Chondrocyte (in vitro differentiated cells): ENCODE measurements around the gene NFIA. TPM values are rescaled to one million over a fixed set of nuclear protein-coding genes. Genes with fewer than 3 reads are reported as not detected.

Experiments
- DNase-seq: peaks from one replicate; pipeline ENCODE4 v3.0.0; 2021; ENCODE audit warnings: mixed read lengths, low spot score
- H3K27ac Mint-ChIP-seq: one replicate; pipeline ENCODE4 v1.8.0; 2021; ENCODE audit warnings: mild to moderate bottlenecking, moderate library complexity, mixed read lengths; ENCODE audit not compliant: unreplicated experiment
- H3K27me3 Mint-ChIP-seq: 2 replicates; pipeline ENCODE4 v1.8.0; 2021; ENCODE audit warnings: low read depth, mixed read lengths
- H3K36me3 Mint-ChIP-seq: 2 replicates; pipeline ENCODE4 v1.8.0; 2021; ENCODE audit warnings: low read depth, mixed read lengths
- H3K4me1 Mint-ChIP-seq: 2 replicates; pipeline ENCODE4 v1.8.0; 2021; ENCODE audit warnings: low read depth, mild to moderate bottlenecking, mixed read lengths
- H3K4me3 Mint-ChIP-seq: one replicate; pipeline ENCODE4 v1.8.0; 2021; ENCODE audit warnings: mild to moderate bottlenecking, moderate library complexity, mixed read lengths; ENCODE audit not compliant: unreplicated experiment
- H3K9me3 Mint-ChIP-seq: 2 replicates; pipeline ENCODE4 v1.8.0; 2021; ENCODE audit warnings: low read depth, mixed read lengths
- CTCF ChIP-seq: fragments of 200-600 bp; sonication (generic); IDR thresholded peaks from 2 replicates; pipeline ENCODE4 v1.5.0; 2021; ENCODE audit warnings: antibody characterized with exemption, mild to moderate bottlenecking, moderate library complexity
- total RNA-seq: library from RNA; stranded (reverse); gene quantifications from 3 replicates; pipeline ENCODE4 v1.2.1, GENCODE V29; 2021

Gene NFIA
- total RNA-seq, 1 donor from 2014 or later, result 43.0 TPM

- TF ChIP-seq CTCF, result no peak
- Mint-ChIP-seq H3K4me3 (no peak overlapping the region), H3K9me3 (no peaks in the 10 kb centered on the region), H3K4me1 (peaks cover 8% of the 10 kb centered on the region), H3K27me3 (no peaks in the 10 kb centered on the region), H3K36me3 (no peaks in the 10 kb centered on the region), H3K27ac (no peak overlapping the region)
- DNase-seq, result no peak
These were observed 148.2 kb downstream of the NFIA start for GRCh38 chr1:61230523-61230922.

- no peak overlapping the region for H3K27ac Mint-ChIP-seq
- no peak overlapping the region for H3K4me3 Mint-ChIP-seq
- DNase-seq, result no peak
- TF ChIP-seq CTCF, result no peak
- peaks cover 8% of the 10 kb centered on the region for H3K4me1 Mint-ChIP-seq
- H3K27me3 Mint-ChIP-seq, result no peaks in the 10 kb centered on the region
- no peaks in the 10 kb centered on the region for H3K36me3 Mint-ChIP-seq
- no peaks in the 10 kb centered on the region for H3K9me3 Mint-ChIP-seq
These were observed 149.4 kb downstream of the NFIA start for GRCh38 chr1:61231795-61232194.

- Mint-ChIP-seq H3K36me3 (no peaks in the 10 kb centered on the region), H3K27me3 (no peaks in the 10 kb centered on the region), H3K4me3 (no peak overlapping the region), H3K4me1 (peaks cover 8% of the 10 kb centered on the region), H3K9me3 (no peaks in the 10 kb centered on the region), H3K27ac (no peak overlapping the region)
- no peak for DNase-seq
- TF ChIP-seq CTCF, result no peak
These were observed 150.8 kb downstream of the NFIA start for GRCh38 chr1:61233121-61233660.

GRCh38 chr1:61234587-61234919, 152.2 kb downstream of the NFIA start:
- TF ChIP-seq CTCF, result no peak
- peaks cover 12% of the 10 kb centered on the region for H3K4me1 Mint-ChIP-seq
- DNase-seq, result no peak
- H3K4me3 Mint-ChIP-seq, result no peak overlapping the region
- H3K9me3 Mint-ChIP-seq, result no peaks in the 10 kb centered on the region
- H3K36me3 Mint-ChIP-seq, result no peaks in the 10 kb centered on the region
- no peaks in the 10 kb centered on the region for H3K27me3 Mint-ChIP-seq
- no peak overlapping the region for H3K27ac Mint-ChIP-seq

GRCh38 chr1:61237147-61237546, 154.8 kb downstream of the NFIA start:
- Mint-ChIP-seq H3K4me3 (no peak overlapping the region), H3K4me1 (peaks cover 20% of the 10 kb centered on the region), H3K9me3 (no peaks in the 10 kb centered on the region), H3K27ac (no peak overlapping the region), H3K36me3 (no peaks in the 10 kb centered on the region), H3K27me3 (no peaks in the 10 kb centered on the region)
- DNase-seq, result no peak
- no peak for TF ChIP-seq CTCF
